Measurements from ENCODE around the gene SPANXN2.
"Not testable (repeated sequence)": the region's sequence is repeated elsewhere in the genome, so short reads cannot be mapped to it uniquely, and the experiment has no call there.

SPANXN2 gene, protein sequence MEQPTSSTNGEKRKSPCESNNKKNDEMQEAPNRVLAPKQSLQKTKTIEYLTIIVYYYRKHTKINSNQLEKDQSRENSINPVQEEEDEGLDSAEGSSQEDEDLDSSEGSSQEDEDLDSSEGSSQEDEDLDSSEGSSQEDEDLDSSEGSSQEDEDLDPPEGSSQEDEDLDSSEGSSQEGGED

DNA sequence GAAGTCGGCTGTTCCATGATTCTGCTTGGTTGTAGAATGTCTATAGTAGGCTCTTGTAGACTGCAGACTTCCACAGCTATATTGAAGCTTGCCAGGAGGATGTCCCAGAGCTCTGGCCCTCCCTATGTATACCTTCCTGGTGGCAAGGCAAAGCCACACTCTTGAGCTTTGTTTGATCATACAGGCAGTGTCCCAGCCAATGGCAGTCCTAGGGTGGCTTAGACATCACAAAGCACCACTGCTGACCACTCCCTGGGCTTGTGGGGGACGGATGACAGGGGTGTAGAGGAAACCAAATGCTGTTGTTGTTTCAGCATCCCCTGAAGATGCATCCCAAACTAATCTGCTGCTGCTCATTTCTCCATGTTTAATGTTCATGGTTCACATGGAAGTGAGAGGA lies at the start of gene SPANXN2:
Gene SPANXN2 (minus strand): TSS at position 101 of the 400 bp plus-strand sequence. CDS start 84 bp downstream, at position 17.
- not testable (repeated sequence) for DNase-seq

DNA sequence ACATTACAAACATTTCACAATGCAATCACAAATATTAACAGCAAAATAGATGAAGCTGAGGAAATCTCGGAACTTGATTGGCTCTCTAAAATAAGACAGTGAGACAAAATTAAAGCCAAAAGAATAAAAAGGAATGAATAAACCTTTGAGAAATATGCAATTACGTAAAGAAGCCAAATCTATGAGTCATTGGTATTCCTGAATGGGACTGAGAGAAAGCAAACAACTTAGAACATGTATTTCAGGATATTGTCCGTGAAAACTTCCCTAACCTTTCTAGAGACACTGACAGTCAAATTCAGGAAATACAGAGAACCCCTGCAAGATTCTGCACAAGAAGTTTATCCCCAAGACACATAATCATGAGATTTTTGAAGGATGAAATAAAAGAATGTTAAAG lies 48.4 kb upstream of the SPANXN2 start:
- DNase-seq = no peak

DNA sequence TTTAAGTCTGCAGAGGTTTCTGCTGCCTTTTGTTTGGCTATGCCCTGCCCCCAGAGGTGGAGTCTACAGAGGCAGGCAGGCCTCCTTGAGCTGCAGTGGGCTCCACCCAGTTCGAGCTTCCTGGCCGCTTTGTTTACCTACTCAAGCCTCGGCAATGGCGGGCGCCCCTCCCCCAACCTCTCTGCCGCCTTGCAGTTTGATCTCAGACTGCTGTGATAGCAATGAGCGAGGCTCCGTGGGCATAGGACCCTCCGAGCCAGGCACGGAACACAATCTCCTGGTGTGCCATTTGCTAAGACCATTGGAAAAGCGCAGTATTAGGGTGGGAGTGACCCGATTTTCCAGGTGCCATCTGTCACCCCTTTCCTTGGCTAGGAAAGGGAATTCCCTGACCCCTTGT lies 47.2 kb upstream of the SPANXN2 start:
- DNase-seq = not testable (repeated sequence)

DNA sequence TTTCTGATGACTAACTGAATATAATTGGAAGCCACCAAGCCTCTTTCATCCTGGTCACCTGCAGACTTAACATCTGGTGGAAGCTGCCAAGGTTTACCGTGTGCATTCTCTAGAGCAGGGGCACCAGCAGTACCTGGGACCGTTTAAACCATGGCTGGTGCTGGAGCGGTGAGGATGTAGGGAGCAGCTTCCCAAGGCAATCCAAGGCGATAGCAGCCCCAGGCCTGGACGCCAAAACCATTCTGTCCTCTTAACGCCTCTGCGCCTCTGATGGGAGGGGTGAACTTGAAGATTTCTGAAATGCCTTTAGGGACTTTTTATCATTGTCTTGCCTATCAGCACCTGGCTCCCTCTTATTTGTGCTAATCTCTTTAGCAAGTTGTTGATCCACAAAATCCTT lies 37.3 kb upstream of the SPANXN2 start:
- no peak for DNase-seq

DNA sequence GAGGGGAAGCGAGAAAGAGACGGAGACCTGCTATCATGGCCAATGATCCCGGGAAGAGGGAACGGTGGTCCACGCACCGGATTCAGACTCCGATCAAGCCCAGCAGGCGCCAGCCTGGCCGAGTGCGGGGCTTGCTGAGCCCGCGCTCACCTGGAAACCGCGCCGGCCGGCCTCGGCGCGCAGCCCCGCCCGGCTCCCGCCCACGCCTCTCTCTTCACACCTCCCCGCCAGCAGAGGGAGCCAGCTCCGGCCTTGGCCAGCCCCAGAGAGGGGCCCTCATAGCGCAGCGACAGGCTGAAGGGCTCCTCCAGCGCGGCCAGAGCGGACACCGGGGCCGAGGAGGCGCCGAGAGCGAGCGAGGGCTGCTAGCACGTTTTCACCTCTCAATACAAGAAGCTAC lies 36.8 kb upstream of the SPANXN2 start:
- DNase-seq = no peak

DNA sequence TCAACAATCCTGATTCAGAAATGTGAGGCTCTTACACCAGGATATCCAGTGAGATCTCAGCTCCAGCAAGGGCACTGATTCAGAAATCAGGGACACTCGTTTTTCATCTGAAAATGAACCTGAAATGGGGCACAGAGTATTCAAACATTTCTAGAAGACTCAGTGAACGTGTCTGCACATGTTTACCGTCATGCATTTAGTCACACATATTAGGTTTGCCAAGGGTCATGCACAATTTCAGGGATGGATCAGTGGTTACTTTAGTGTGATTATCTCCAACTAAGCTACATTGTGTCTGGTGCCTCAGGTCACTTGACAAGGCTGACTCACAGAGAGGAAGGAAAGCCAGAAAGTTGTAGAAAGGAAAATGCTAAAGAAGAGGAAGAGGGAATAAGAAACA lies 33.6 kb upstream of the SPANXN2 start:
- no peak for DNase-seq

DNA sequence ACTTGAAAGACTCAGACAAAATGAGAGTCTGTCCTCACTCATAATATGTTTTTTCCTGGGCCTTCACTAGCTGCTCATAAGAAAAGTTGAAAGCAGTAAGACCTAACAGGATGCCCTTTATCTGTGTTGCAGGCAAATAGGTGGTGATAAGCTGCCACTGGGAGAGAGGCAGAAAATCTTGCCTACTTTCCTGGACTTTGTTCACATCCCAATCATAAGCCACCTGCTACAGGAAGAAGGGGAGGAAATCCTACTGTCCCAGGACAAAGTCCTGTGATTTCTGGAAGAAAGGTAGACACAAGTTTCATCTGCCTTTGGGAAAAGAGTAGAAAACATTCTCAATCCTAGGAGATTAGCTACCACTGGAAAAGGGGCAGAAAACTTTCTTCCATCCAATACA lies 13.3 kb upstream of the SPANXN2 start:
- no peak for DNase-seq

DNA sequence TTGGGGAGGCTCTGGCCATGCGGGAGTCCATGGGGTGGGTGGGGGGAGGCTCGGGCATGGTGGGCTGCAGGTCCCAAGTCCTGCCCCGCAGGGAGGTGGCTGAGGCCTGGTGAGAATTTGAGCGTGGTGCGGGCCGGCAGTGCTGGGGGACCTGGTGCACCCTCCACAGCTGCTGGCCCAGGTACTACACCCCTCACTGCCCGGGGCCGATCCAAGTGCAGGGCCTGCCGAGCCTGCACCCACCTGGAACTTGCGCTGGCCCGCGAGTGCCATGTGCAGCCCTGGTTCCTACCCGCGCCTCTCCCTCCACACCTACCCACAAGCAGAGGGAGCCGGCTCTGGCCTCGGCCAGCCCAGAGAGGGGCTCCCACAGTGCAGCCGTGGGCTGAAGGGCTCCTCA lies 5.7 kb upstream of the SPANXN2 start:
- no peak for DNase-seq

DNA sequence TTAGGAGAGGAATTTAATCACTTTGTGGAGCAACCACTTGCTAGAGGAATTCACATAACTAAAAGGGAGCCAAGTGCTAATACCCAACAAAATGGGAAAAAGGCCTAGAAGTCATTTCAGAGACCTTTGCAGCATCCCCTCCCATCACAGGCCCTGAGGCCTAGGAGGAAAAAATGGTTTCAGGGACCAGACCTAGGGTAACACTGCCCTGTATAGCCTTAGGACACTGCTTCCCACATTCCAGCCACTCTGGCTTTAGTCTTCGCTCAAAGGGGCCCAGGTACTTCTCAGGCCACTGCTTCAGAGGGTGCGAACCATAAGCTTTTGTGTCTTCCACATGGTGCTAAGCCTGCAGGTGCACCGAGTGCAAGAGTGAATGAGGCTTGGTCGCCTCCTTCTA lies 19.1 kb downstream of the SPANXN2 start:
- DNase-seq = no peak

DNA sequence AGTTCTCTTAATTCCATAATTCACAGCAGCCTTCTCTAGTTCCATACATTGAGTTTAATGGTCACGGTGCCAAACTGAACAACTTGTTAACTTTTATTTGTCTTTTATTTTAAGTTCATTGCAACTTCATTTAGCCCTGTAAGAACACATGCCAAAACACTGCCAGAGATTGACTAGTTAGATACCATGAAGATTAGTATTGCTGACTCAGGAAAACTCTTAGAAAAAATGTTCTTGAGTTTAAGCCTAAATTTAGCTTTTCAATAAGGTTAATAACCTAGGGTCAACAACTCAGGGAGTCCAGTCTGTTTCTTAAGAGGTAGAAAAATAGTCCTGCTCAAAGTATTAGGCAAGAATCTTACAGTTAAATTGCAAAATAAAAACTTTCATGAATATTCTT lies 25.7 kb downstream of the SPANXN2 start:
- no peak for DNase-seq

DNA sequence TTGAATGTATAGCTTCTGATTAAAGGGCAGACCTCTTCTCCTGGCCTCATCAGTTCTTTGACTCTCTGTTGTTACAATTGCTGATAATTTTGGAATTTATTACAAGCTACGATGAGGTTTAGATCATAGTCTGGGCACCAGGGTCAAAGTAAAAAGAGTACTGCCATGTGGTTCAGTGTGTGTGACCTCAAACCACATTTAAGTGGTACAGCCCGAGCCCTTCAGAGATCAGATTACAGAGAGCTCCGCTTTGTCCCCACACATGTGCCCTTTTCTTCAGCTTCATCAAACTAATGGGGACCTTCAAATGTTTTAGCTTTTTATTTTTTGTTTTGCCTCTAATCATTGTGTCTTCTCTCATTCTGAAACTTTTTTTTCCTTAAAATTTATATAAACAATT lies 37.1 kb downstream of the SPANXN2 start:
- DNase-seq = no peak

DNA sequence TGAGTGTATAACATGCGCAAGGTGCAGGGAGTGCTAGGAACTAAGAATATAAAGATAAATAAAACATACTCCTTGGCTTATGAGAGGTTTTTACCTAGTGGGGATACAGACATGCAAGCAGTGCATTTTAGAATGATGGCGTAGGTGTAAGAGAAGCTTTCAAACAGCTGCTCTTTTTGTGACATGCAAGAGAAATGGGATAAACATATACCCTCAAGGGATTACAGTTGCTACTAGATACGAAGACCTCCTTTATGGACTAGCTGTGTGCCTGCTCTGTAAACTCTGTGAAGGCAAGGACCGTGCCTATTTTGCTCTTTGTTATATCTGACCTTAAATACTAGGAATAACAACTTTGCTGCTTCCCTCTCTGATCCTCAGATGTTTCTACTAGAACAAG lies 45.6 kb downstream of the SPANXN2 start:
- no peak for DNase-seq

DNA sequence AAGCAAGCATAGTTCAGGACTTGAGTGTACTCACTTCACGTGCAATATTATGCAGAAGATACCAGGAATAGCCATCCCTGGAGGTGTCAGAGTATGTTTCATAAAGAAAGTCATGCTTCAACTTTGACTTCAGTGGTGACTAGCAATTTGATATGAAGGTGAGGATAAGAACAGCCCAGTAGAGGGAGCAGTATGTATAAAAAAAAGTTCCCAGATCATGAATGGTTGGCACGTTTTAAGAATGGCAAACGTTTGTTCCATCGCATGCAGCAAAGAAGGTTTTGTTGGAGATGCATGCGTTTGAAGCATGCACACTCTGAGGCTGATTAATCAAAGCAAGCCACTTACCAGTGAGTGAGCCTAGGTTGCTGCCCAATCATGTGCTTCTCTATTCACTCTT lies 51.2 kb downstream of the SPANXN2 start:
- DNase-seq = no peak

DNA sequence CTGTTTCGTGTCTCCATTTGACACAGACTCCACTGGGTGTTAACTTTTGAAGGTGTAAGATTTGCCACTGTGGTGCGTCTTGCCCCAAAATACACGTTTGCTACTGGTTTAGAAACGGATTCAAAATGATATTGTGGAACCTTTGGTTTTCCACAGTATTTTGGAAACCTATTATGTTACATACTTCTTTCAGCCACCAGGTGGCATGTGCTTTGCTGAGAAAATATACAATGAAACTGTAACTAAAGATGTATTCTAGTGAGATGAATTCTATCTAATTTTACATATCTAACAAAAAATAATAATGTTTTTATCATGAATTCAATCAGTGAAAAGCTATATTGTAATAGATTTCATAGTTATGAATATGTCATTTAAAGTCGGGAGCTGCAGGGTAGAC lies 56.2 kb downstream of the SPANXN2 start:
- no peak for DNase-seq

DNA sequence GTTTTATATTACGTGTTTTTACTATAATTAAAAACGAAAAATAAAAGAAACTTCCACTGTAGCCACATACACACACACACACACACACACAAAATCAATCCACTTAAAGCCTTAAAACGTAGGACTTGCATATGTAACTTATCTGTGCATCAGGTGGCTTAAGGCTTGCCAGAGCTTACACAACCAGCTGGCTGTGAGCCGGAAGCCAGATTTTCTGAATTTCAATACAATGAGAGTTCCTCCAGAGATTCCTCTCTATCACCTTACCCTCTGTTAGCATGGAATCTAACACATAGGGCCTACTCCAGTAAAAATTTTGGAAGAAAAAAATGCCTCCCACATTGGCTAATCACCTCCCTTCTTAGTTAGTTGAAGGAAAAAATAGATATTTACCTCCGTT lies 56.8 kb downstream of the SPANXN2 start:
- DNase-seq = no peak

All from activated T-cell treated with anti-CD3 and anti-CD28 coated beads for 4 hours (primary cell).